Sigmoid colon (tissue), 4 donors: ENCODE results near the gene KCNQ1OT1.

Experiments
- EP300 ChIP-seq, 4 donors: sonication (generic); formaldehyde crosslinking; IDR thresholded peaks; one replicate each; pipeline ENCODE4 v1.6.1; 2017; ENCODE audit warnings: antibody characterized with exemption in 4 of 4
- POLR2A ChIP-seq, 2 donors: fragments of 450-650 bp; IDR thresholded peaks; one replicate each; pipeline ENCODE4 v1.6.1; 2016; ENCODE audit warnings: antibody characterized with exemption in 2 of 2, mild to moderate bottlenecking in 2 of 2, moderate library complexity in 2 of 2
- TF ChIP-seq, protein P1 (sequence below), 4 experiments: fragments of 450-650 bp in 3 of 4; fragments of 200-600 bp in 1 of 4; IDR thresholded peaks; one replicate each; pipeline ENCODE4 v1.5.1; 2016 to 2019; ENCODE audit warnings: antibody characterized with exemption in 4 of 4, mild to moderate bottlenecking in 3 of 4, moderate library complexity in 2 of 4

DNA sequence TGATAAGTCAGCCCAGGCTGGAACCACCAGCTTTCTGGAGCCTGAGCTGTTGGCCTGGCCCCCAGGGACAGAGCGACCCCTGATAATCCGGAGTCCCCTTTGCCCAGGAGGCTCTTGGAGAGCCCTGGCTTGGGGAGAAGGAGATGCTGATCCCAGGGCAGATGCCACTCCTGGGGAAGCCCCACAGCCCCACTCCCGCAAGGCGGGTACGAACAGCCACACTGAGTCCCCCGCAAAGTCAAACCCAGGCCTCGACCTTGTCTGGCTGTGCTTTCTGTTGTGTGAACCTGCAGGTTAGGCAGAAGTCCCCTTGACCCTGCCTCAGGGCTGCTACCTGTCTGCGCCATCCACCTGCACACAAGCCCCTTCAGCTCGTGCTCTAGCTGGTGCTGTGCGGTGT, 108.0 kb downstream of the KCNQ1OT1 start:
- TF ChIP-seq EP300 (IDR thresholded peaks at IDR 0.05) (no peak), POLR2A (IDR thresholded peaks at IDR 0.05) (no peak)
- TF ChIP-seq, protein P1, sequence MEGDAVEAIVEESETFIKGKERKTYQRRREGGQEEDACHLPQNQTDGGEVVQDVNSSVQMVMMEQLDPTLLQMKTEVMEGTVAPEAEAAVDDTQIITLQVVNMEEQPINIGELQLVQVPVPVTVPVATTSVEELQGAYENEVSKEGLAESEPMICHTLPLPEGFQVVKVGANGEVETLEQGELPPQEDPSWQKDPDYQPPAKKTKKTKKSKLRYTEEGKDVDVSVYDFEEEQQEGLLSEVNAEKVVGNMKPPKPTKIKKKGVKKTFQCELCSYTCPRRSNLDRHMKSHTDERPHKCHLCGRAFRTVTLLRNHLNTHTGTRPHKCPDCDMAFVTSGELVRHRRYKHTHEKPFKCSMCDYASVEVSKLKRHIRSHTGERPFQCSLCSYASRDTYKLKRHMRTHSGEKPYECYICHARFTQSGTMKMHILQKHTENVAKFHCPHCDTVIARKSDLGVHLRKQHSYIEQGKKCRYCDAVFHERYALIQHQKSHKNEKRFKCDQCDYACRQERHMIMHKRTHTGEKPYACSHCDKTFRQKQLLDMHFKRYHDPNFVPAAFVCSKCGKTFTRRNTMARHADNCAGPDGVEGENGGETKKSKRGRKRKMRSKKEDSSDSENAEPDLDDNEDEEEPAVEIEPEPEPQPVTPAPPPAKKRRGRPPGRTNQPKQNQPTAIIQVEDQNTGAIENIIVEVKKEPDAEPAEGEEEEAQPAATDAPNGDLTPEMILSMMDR (IDR thresholded peaks at IDR 0.05), result no peak
